C4-2B (cell line): ENCODE data around the gene FHIT.

Source experiments
- CTCF ChIP-seq: fragments of 450-650 bp; conservative IDR thresholded peaks from 2 replicates; pipeline ENCODE4 v1.5.1; 2017; ENCODE audit warnings: mild to moderate bottlenecking
- ZFX ChIP-seq: fragments of 450-650 bp; IDR thresholded peaks from 2 replicates; pipeline ENCODE4 v1.6.1; 2017

GRCh38 chr3:59749291-59749690 lies 1502.0 kb downstream of the FHIT start:
- TF ChIP-seq CTCF = no peak
- TF ChIP-seq ZFX = no peak
